ENCODE data around the gene TBX19.
"Not testable (repeated sequence)": the region's sequence is repeated elsewhere in the genome, so short reads cannot be mapped to it uniquely, and the experiment has no call there.

TBX19 gene

DNA sequence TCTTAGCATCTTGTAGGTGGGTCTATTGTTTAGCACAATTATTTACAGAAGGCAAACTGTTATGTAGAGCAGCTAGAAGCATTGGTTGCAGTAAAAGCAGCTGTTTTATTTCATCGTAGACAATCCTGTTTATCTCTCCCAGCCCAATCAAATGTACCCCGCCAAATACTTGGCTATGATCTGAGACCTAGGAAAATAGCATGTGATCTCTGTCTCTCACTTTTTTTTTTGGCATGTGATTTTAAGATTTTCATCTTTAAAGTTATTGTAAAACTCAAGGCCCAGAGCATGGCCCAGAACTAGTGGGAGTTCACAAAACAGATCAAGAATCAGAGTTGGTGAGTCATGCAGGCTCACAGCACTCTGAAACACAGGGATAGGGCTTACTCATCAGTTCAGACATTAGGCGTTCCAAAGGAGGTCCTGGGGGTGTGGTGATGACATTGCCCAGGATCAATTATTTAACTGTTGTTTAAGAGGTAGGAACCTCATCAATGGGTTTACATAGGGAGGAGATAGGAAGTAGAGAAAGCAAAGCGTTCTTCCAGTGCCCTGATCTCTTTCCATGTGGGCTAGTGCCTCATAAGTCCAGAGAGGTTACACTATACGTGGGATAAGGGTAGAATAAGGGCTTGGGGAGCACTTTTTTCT is 40.2 kb downstream of the TBX19 start:
- peak; percentile 87 for DNase-seq

DNA sequence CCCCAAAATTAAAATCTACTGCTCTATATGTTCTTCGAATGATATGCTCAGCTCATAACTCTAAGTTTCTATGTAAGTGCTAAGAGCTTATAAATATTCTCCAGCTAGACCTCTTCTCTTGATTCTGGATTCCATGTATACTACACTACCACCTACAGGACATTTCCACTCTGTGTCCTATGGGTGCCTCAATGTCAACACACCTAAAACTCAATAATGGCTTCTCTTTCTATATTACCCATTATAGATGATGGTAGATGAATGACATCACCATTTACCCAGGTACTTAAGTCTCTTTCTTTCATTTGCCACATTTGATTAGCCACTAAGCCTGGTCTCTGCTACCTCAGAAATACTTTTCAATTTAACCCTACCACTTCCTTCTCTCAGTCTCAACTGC is 41.3 kb downstream of the TBX19 start:
- DNase-seq: peak; percentile 27

DNA sequence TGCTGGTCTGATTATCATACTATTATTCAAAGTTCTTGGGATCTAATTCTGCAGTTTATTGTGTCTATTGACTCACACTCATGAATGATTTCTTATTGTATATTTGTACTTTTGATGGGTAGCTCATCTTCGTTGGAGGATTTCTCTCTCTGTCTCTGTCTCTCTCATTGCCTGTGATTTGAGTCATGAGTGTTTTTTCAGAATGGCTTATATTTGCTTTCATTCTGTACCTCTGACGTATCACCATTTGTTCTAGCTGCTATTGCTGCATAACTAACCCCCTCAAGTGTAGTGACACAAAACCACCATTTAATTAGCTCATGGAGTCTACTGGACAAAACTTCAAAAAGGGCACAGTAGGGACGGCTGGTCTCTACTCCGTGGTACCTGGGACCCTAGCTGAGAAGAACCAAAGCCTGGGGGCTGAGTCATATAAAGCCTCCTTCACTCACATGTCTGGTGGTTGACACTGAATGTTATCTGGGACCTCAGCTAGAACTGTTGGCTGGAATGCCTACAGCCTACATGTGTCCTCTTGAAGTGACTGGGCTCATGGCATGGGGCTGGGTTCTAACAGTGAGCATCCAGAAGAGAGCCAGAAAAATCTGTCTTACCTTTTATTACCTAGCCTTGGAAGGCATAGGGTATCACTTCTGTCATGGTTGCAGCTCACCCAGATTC is 44.2 kb downstream of the TBX19 start:
- DNase-seq: no peak

DNA sequence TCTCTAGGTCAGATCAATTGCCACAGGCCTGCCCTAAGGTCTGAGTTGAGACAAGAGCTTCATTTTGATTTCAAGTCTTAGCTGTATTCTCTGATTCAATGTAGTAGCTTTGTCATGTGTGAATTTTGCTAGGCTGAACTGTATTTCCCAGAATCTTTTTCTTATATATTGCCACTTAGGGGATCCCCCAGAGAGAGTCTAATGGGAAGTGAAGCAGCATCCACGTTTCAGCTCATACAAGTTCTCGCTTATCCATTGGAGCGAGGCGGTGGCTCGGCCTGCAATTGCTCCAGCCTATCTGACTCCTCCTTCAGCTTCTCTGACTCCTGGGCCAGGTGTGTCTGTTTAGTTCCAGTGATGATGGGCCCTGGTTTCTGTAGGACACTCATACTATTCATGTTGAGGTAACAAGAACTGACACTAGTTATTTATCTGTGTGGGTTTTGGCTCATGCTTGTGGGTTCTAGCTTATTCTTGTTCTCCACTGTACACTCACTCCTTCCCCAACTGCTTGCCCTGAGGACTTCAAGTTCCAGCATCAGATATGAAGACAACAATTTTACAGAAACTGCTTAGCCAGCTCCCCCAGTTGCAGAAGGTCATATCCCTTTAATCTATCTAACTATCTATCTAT is 48.2 kb downstream of the TBX19 start:
- DNase-seq: no peak

DNA sequence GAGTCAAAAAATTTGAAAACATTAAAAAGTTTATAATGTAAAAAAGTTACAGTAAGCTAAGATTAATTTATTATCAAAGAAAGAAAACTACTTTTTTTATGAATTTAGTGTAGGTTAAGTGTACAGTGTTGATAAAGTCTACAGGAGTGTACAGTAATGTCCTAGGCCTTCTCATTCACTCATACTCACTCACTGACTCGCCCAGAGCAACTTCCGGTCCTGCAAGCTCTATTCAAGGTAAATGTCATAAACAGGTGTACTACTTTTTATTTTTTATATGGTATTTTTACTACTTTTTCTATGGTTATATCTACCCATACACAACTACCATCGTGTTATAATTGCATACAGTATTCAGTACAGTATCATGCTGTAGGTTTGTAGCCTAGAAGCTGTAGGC is 49.6 kb downstream of the TBX19 start:
- DNase-seq: no peak

DNA sequence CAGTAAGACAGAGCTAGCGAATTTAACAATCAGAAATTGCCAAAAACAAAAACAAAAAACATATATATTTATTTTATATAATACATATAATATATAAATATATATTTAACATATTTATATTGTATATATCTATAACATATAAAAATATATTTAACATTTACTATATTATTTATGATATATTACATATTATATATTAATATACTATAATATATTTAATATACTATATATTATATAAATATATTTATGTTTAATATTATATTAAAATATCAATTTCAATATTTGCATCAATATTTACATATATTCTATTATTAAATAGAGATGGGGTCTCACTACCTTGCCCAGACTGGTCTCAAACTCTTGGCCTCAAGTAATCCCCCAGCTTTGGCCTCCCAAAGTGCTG is 50.9 kb downstream of the TBX19 start:
- DNase-seq: no peak

DNA sequence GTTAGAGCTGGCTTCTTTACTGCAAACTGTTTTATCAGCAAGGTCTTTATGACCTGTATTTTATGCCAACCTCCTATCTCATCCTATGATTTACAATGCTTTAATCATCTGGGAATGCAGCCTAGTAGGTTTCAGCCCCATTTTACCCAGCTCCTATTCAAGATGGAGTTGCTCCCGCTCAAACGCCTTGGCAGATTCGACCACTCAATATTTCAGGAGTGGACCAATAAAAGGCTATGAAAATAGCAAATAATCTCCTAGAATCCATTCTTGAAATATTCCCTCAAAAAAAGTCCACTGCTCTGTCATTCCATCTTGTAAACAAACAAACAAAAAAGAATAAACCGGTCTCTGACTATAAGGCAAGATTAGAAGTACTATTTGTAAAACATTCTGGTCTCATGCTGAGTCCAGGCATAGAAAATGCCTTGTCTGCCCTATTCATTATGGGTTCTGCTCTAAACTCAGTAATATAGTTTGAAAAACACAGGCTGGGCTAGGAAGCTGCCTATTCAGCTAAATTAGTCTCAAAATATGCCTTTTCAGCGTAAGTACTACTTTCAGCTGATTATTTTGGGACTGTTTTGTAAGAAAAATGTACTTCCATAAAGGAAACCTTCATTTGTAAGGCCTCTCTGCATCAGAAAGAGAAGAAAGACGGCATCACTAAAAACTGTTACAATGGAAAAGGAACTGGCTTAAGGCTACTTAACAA is 53.0 kb downstream of the TBX19 start:
- no peak for DNase-seq

DNA sequence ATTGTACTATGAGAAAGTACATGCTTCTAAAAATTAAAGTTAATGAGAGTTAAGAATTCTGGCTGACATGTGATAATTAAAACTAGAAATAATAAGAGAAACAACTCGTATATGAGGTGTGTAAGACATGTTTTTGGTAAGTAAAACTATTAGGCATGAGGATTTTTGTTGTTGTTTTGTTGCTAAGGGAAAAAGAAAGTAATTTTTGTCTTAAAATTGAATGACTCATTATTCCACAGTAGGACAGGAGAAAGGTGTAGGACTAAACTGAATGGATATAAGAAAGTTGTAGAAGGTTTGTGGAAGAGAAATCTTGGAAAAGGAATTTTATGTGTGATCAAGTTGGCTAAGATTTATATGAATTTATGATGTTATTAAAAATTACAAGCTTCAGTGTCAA is 54.8 kb downstream of the TBX19 start:
- no peak for DNase-seq

DNA sequence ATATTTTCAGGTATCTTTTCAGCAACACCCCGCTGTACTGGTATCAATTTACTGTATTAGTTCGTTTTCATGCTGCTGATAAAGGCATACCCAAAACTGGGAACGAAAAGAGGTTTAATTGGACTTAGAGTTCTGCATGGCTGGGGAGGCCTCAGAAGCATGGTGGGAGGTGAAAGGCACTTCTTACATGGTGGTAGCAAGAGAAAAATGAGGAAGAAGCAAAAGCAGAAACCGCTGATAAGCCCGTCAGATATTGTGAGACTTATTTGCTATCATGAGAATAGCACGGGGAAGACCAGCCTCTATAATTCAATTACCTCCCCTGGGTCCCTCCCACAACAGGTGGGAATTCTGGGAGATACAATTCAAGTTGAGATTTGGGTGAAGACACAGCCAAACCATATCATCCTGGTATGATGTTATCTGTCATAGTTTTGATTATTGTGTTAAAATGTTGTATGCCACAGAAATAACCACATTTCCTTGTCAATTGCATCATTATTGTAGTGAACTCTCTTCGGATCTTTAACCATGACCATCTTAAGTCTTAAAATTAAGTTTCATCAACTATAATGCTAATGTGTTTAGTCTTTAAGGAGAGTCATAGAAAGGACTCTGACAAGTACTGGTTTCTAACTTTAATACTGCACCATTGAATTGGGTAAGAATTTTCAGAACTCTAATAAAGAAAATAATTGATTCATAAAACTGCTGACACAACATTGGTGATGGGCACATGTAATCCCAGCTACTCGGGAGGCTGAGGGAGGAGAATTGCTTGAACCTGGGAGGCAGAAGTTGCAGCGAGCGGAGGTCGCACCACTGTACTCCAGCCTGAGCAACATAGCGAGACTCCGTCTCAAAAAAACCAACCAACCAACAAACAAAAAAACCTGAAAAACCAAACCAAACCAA is 58.2 kb downstream of the TBX19 start:
- DNase-seq: no peak

DNA sequence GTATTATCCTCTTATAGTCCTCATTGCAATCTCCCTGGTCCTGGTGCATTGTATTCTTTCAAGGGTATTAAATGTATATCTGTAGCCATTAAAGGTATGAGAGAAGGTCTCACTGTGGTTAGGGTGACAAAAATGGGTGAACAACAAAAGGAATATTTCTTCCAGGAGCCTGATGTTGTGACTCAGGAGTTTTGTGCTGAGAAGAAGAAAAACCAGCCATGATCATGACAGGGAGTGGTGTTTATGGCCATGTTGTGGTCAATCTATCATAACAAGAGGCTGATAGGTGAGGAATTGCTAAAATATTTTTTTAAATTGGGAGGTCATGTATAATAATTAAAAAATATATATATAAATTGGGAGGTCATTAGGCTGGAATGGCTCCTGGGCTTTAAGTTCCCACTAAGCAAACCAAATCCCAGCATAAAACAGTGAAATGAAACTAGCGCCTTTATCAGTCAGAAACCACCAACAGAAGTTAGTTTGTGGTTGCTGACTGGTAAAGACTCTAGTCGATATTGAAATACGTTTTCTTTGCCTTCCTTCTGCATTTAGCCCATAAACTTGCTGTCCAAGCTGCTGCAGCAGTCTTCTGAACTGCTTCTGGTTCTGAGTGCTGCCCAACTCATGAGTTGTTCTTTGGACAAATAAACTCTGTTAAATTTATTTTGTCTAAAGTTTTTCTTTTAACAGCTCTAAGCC is 60.3 kb downstream of the TBX19 start:
- DNase-seq: no peak

DNA sequence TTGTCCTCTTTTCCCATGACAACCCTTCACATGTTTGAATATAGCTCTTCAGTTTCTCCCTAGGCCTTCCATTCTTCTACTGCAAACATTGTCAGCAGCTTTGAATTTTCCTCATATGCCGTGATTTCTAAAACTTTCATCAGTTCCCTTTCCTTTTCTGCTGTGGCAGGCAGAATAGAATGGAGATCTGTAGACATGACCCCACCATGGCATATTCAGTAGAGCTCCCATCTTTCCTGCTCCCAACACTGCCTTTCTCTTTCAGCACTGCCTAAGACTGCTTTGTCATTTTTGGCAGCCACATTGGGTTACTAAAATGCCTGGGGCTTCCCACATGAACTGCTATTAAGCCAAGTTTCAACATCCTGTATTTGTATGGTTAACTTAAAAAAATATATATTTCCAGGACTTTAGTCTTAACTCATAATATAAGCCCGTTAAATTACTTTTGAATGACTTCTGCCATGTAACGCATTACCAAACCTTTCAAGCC is 60.9 kb downstream of the TBX19 start:
- DNase-seq: peak; percentile 53

DNA sequence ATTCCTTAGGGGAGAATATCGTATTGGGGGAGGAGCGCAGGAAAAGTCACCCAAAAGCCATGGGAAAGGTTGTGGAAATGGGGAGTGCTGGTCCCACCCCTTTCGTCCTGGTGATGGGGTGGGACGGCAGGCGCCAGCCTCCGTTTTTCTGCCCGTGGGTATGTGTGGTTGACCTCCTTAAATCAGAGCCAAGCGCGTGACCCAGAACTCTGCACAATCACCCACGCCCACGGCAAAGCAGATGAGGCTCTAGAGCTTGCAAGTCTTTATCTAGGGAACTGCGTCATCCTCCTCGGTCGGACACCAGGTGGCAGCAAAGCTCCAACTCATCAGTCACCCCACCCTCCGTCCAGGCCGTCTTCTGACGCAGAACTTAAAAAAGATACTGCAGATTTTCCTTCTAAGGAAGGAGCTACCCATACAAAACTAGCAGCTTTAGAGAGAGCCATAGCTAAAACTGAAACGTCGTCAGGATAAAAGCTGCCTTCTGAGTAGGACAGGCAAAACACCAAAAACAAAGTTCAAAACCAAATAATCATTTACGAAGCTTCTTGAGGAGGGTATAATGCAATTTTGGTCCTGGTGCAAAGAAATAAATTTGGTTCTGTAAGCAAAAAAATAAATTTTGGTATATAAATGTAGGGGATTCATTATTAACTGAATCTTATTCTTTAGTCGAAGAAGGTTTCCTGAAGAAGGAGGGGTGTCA is 62.0 kb downstream of the TBX19 start:
- DNase-seq: peak; percentile 76

DNA sequence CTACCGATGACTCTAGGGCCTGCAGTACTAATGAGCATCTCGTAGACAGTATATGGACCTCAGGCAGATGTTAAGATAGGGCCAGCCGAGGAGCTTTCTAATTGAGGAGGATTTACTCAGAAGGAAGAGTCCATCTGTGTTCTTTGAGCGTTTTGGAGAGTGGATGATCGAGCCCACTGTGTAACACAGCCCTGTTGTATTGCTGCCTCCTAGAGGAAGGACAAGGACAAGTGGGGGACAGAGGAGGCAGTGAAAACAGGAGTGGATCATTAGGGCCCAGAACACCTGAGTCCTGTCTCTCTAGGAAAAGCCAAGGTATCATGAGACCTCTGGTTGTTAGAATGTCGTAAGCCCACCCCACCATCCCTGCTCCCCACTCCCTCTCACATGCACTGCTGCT is 62.9 kb downstream of the TBX19 start:
- no peak for DNase-seq

DNA sequence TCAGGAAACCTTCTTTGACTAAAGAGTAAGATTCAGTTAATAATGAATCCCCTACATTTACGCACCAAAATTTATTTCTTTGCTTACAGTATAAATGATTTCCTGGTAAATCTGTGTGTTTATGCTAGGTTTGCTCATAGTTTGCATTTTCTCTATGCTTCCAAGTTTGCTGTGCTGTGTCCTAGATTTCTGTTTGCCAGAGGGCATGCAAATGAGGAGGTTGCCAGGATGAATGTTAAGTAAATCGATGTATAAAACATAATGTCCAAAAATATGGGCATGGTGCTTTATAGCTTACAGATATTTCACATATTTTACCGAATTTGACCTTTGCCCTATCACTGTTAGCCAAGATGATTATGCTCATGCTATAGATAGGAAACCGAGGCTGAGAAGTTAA is 63.8 kb downstream of the TBX19 start:
- DNase-seq: no peak

DNA sequence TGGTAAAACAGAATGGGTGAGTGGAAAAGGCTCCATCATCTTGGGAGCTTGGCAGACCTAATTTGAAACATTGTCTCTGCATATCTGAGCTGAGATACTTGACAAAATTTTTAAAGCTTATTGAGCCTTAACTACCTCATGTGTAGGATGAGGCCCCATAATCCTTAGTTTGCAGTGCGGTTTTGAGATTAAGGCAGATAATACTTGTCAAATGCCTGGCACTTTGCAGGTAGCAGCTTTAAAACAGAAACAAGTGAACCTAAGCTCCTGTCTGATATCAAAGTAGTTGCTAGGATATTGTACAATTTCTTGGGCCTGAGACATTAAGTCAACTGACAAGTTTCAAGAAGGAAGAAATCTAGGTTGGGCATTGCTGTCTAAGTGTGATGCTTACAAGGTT is 65.3 kb downstream of the TBX19 start:
- no peak for DNase-seq

DNA sequence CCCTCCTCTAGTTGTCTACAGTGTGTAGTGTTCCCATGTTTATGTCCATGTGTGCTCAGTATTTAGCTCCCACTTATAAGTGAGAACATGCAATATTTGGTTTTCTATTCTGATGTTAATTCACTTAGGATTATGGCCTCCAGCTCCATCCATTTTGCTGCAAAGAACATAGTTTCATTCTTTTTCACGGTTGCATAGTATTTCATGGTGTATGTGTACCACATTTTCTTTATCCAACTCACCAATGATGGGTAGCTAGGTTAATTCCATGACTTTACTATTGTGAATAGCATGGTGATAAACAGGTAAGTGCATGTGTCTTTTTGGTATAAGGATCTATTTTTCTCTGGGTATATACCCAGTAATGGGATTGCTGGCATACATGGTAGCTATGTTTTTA is 67.0 kb downstream of the TBX19 start:
- no peak for DNase-seq

DNA sequence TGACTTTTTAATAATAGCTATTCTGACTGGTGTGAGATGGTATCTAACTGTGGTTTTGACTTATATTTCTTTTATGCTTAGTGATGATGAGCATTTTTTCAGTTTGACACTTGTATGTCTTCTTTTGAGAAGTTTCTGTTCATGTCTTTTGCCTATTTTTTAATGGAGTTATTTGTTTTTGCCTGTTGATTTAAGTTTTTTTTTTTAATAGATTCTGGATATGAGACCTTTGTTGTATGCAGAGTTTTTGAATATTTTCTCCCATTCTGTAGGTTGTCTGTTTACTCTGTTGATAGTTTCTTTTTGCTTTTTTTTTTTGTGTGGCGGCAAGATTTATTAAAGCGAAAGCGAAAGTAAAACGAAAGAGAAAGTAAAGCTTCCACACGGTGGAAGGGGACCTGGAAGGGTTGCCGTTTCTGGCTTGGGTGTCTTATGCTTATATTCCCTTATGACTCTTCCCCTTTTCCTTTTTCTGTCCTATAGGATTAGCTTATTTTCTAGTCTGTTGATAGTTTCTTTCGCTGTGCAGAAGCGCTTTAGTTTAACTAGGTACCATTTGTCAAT is 67.6 kb downstream of the TBX19 start:
- no peak for DNase-seq

DNA sequence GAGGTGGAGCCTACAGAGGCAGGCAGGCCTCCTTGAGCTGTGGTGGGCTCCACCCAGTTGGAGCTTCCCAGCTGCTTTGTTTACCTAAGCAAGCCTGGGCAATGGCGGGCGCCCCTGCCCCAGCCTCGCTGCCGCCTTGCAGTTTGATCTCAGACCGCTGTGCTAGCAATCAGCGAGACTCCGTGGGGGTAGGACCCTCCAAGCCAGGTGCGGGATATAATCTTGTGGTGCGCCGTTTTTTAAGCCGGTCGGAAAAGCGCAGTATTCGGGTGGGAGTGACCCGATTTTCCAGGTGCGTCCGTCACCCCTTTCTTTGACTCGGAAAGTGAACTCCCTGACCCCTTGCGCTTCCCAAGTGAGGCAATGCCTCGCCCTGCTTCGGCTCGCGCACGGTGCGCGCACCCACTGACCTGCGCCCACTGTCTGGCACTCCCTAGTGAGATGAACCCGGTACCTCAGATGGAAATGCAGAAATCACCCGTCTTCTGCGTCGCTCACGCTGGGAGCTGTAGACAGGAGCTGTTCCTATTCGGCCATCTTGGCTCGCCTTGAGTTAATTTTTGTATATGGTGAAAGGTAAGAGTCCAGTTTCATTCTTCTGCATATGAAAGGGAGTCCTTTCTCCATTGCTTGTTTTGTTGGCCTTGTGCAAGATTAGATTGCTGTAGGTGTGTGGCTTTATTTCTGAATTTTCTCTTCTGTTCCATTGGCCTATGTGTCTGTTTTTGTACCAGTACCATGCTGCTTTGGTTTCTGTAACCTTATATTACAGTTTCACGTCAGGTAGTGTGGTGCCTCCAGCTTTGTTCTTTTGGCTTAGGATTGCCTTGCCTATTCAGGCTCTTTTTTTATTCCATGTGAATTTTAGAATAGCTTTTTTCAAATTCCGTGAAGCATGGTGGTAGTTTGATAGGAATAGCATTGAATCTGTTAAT is 73.9 kb downstream of the TBX19 start:
- not testable (repeated sequence) for DNase-seq

Data from fibroblast of skin of back (primary cell).